GM19239 (cell line): ENCODE data around the gene CPNE5.
"Not testable (repeated sequence)": the region's sequence is repeated elsewhere in the genome, so short reads cannot be mapped to it uniquely, and the experiment has no call there.

Experiments used
- DNase-seq: peaks from one replicate; pipeline ENCODE4 v3.0.0; 2011; ENCODE audit warnings: low spot score; ENCODE audit not compliant: insufficient read length
- FAIRE-seq: peaks from 2 replicates; lab custom pipeline; 2011; peaks lifted over from hg19 to GRCh38; lab: Jason Lieb, UNC

The CPNE5 gene

GRCh38 chr6:36716476-36717093 is 122.7 kb downstream of the CPNE5 start:
- FAIRE-seq: no peak
- no peak for DNase-seq

- FAIRE-seq (no peak), DNase-seq (no peak)
These were observed 123.8 kb downstream of the CPNE5 start for GRCh38 chr6:36715469-36715868.

GRCh38 chr6:36714511-36714910 is 124.7 kb downstream of the CPNE5 start:
- DNase-seq (no peak), FAIRE-seq (no peak)

GRCh38 chr6:36713846-36714245 is 125.4 kb downstream of the CPNE5 start:
- no peak for DNase-seq
- no peak for FAIRE-seq

GRCh38 chr6:36712816-36713215 is 126.4 kb downstream of the CPNE5 start:
- no peak for DNase-seq
- FAIRE-seq: no peak

GRCh38 chr6:36706339-36706738 is 132.9 kb downstream of the CPNE5 start:
- DNase-seq (no peak), FAIRE-seq (no peak)

GRCh38 chr6:36704961-36705577 is 134.2 kb downstream of the CPNE5 start:
- DNase-seq, FAIRE-seq: not testable (repeated sequence)

GRCh38 chr6:36703982-36704381 is 135.3 kb downstream of the CPNE5 start:
- FAIRE-seq: no peak
- no peak for DNase-seq

GRCh38 chr6:36703081-36703606 is 136.1 kb downstream of the CPNE5 start:
- FAIRE-seq: no peak
- no peak for DNase-seq

- DNase-seq: no peak
- no peak for FAIRE-seq
These were observed 136.6 kb downstream of the CPNE5 start for GRCh38 chr6:36702656-36703055.

GRCh38 chr6:36701401-36701991 is 137.7 kb downstream of the CPNE5 start:
- FAIRE-seq (no peak), DNase-seq (no peak)

GRCh38 chr6:36700831-36701230 is 138.4 kb downstream of the CPNE5 start:
- no peak for DNase-seq
- FAIRE-seq: no peak

GRCh38 chr6:36700071-36700812 is 139.0 kb downstream of the CPNE5 start:
- FAIRE-seq (no peak), DNase-seq (no peak)

GRCh38 chr6:36699348-36699747 is 139.9 kb downstream of the CPNE5 start:
- DNase-seq (no peak), FAIRE-seq (no peak)

- FAIRE-seq (no peak), DNase-seq (no peak)
These were observed 140.4 kb downstream of the CPNE5 start for GRCh38 chr6:36698871-36699271.

- DNase-seq: no peak
These were observed 141.0 kb downstream of the CPNE5 start for GRCh38 chr6:36698196-36698595.

GRCh38 chr6:36697481-36697903 is 141.8 kb downstream of the CPNE5 start, which contains the start of gene RAB44:
Gene RAB44 (plus strand): TSS chr6:36697826. CDS start chr6:36704236, 6,410 bp downstream.
- FAIRE-seq (no peak), DNase-seq (no peak)

More at GRCh38 chr6:36698196-36698595, 141.0 kb downstream of the CPNE5 start:
- no peak for FAIRE-seq

- no peak for FAIRE-seq
These were observed 143.8 kb downstream of the CPNE5 start for GRCh38 chr6:36695414-36695813.

GRCh38 chr6:36694616-36695015 is 144.6 kb downstream of the CPNE5 start:
- DNase-seq: no peak
- FAIRE-seq: no peak

More at GRCh38 chr6:36695414-36695813, 143.8 kb downstream of the CPNE5 start:
- DNase-seq: no peak

- DNase-seq (no peak), FAIRE-seq (no peak)
These were observed 146.2 kb downstream of the CPNE5 start for GRCh38 chr6:36692861-36693702.
